ENCODE measurements around the gene MOCS2. TPM values are rescaled to one million over a fixed set of nuclear protein-coding genes. Genes with fewer than 3 reads are reported as not detected.

The MOCS2 gene
- total and polyA plus RNA-seq, 9 of the 15 experiments (the other 6 are each of a cell fraction or from before 2014, with no cell fraction given), result 33.0 to 74.5 (median 48.4) TPM

GRCh38 chr5:53063176-53063575 lies 46.4 kb downstream of the MOCS2 start (continued):
- no peak for TF ChIP-seq ZNF133 (CRISPR knock-in tag; IDR thresholded peaks at IDR 0.05)
- no peak for TF ChIP-seq AFF4 (CRISPR knock-in tag; IDR thresholded peaks at IDR 0.05)
- no peak for TF ChIP-seq EP300 (IDR thresholded peaks at IDR 0.05; ENCODE audit: low read length)
- TF ChIP-seq MXD1 (CRISPR knock-in tag; IDR thresholded peaks at IDR 0.05; ENCODE audit: borderline replicate concordance, poor library complexity, severe bottlenecking), result no peak

- H2AFZ ChIP-seq (ENCODE audit: low read depth, low read length), result no peak overlapping the region
- WGBS (ENCODE audit: insufficient coverage, low coverage, missing lambda C conversion rate), result 0% methylated on average over 5 of the region's 5 CpGs
- H3K4me2 ChIP-seq (ENCODE audit: insufficient read depth, low read length), result no peak overlapping the region
- no TSS peak for BruUV-seq (replicated peaks)
- FAIRE-seq (no peak), ATAC-seq (no peak), DNase-seq (ENCODE audit: extremely low read depth in 1 of 4, low spot score in 3 of 4) (no peak)
- ChIA-PET CTCF (ENCODE audit: low intra/inter-chr PET ratio) (no interaction called here), POLR2A (interaction anchor here (1.8 kb wide), 1 partner anchor 24 kb away, joined by 6 read pairs; no protein-coding TSS in a partner anchor)
- no peaks in the 10 kb centered on the region for H3K9me1 ChIP-seq (ENCODE audit: control insufficient read depth, insufficient read depth, low read length)
- H3K9ac ChIP-seq (ENCODE audit: insufficient read depth in 1 of 2, low read depth in 2 of 2, low read length in 2 of 2), result no peak overlapping the region
- no peak overlapping the region for H3K4me3 ChIP-seq
- TF ChIP-seq USF2 (CRISPR knock-in tag; IDR thresholded peaks at IDR 0.05), result no peak
- intact Hi-C loops (cut with micrococcal nuclease), result no loop called here
- in situ Hi-C loops (cut with MboI), result no loop called here
- H3K9me3 ChIP-seq (replicated peaks; ENCODE audit: control insufficient read depth, insufficient read depth, low read depth, low read length), result no peaks in the 10 kb centered on the region
- no peak overlapping the region for H3K27ac ChIP-seq (ENCODE audit: extremely low read depth, low read depth, low read length)
- no peaks in the 10 kb centered on the region for H3K79me2 ChIP-seq (ENCODE audit: control insufficient read depth, insufficient read depth, low read length)
- H4K20me1 ChIP-seq (replicated peaks; ENCODE audit: control insufficient read depth, insufficient read depth, low read length), result no peaks in the 10 kb centered on the region
- H3K4me1 ChIP-seq (replicated peaks in 1 of 2; ENCODE audit: control insufficient read depth in 2 of 2, insufficient read depth in 2 of 2, low read length in 2 of 2), result no peaks in the 10 kb centered on the region
- no peaks in the 10 kb centered on the region for H3K36me3 ChIP-seq (ENCODE audit: control insufficient read depth, insufficient read depth, low read length)
- no peaks in the 10 kb centered on the region; a peak in 1 of 5 replicates for H3K27me3 ChIP-seq (ENCODE audit: control insufficient read depth in 2 of 2, insufficient read depth in 2 of 2, low read length in 2 of 2)
These were observed 50.3 kb downstream of the MOCS2 start for GRCh38 chr5:53059281-53059680.

Measured in K562 (cell line).